ENCODE measurements around the gene SLC25A11.
"Not testable (repeated sequence)": the region's sequence is repeated elsewhere in the genome, so short reads cannot be mapped to it uniquely, and the experiment has no call there.

The SLC25A11 gene

DNA sequence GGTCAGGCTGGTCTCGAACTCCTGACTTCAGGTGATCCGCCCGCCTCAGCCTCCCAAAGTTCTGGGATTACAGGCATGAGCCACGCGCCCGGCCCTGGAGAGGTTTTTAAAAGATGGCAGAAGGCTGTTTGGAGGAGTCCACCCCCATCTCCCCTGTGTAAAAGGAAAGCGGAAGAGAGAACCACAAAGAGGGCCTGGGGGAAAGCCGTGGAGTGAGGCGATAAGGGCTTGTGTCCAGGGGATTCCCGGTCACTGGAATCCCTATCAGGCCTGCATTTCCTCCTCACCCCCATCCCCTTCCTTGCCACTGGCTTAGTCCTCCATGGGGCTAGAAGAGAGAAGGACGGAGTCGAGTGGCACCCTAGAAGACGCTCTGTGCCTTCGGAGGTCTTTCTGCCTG is 7.9 kb downstream of the SLC25A11 start, which contains the start of gene GP1BA:
TSS of gene GP1BA (plus strand) at position 315 of the 400 bp plus-strand sequence. CDS start 328 bp downstream, outside the sequence.
- H2AK5ac ChIP-seq (ENCODE audit: low read length): no peak within 1 kb of the TSS
- no peak within 1 kb of the TSS for H4K12ac ChIP-seq (ENCODE audit: low read depth, low read length)
- peaks cover 2% of the 10 kb centered on the region for H3K9me3 ChIP-seq (ENCODE audit: insufficient read depth, low read depth, low read length)
- H3K18ac ChIP-seq (ENCODE audit: low read length): no peak within 1 kb of the TSS
- peaks cover 2% of the 10 kb centered on the region for H3K79me1 ChIP-seq (ENCODE audit: low read length)
- no peak within 1 kb of the TSS for H4K91ac ChIP-seq (ENCODE audit: low read depth, low read length)
- H3K4me2 ChIP-seq (ENCODE audit: low read length): no peak within 1 kb of the TSS
- no CpG with 5 or more reads among the region's 14 CpGs for WGBS (ENCODE audit: extremely low coverage, insufficient coverage, insufficient read length)
- no peak for DNase-seq
- H2AFZ ChIP-seq (ENCODE audit: insufficient read depth, low read length, poor library complexity): no peak within 1 kb of the TSS
- H2BK12ac ChIP-seq (ENCODE audit: low read length): no peak within 1 kb of the TSS
- H3K9ac ChIP-seq (ENCODE audit: low read length): no peak within 1 kb of the TSS
- H4K8ac ChIP-seq (ENCODE audit: low read depth, low read length): no peak within 1 kb of the TSS
- H3K27ac ChIP-seq (ENCODE audit: low read depth, low read length): no peak within 1 kb of the TSS
- H3K4ac ChIP-seq (ENCODE audit: low read depth, low read length): no peak within 1 kb of the TSS
- peaks cover 8 to 12% of the 10 kb centered on the region in 2 experiments for H3K36me3 ChIP-seq (ENCODE audit: control insufficient read depth in 1 of 2, insufficient read depth in 2 of 2, low read length in 2 of 2)
- no peaks in the 10 kb centered on the region for H3K27me3 ChIP-seq (ENCODE audit: insufficient read depth, low read length)
- no peak within 1 kb of the TSS for H3K23ac ChIP-seq (ENCODE audit: low read length)
- H3K79me2 ChIP-seq (ENCODE audit: control insufficient read depth, insufficient read depth, low read length, poor library complexity): no peaks in the 10 kb centered on the region
- no peaks in the 10 kb centered on the region for H3K4me1 ChIP-seq (ENCODE audit: control insufficient read depth in 1 of 2, insufficient read depth in 2 of 2, low read length in 2 of 2)
- H2BK5ac ChIP-seq (ENCODE audit: low read depth, low read length, poor library complexity): no peak within 1 kb of the TSS
- H3K4me3 ChIP-seq (ENCODE audit: low read depth, low read length): no peak within 1 kb of the TSS
- H3K14ac ChIP-seq (ENCODE audit: low read length): no peak within 1 kb of the TSS
- no peak within 1 kb of the TSS for H2BK120ac ChIP-seq (ENCODE audit: insufficient read depth, low read length, poor library complexity)

DNA sequence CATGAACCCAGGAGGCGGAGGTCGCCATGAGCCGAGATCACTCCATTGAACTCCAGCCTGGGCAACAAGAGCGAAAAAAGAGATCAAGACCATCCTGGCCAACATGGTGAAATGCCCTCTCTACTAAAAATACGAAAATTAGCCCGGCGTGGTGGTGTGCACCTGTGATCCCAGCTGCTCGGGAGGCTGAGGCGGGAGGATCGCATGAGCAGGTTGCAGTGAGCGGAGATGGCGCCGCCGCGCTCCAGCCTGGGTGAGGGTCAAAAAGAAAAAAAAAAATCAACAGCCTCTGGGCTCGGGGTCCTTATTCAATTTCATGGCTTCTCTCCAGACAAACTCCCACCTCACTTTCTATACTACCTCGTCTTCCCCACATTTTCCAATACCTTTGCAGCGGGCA is 11.0 kb downstream of the SLC25A11 start:
- H2AFZ ChIP-seq (ENCODE audit: insufficient read depth, low read length, poor library complexity): no peak overlapping the region
- no peaks in the 10 kb centered on the region for H3K4me1 ChIP-seq (ENCODE audit: control insufficient read depth in 1 of 2, insufficient read depth in 2 of 2, low read length in 2 of 2)
- no peak overlapping the region for H2AK5ac ChIP-seq (ENCODE audit: low read length)

GRCh38 chr17:4926577-4927335 is 13.1 kb downstream of the SLC25A11 start:
- not testable (repeated sequence) for H3K4ac ChIP-seq (ENCODE audit: low read depth, low read length); H3K79me1 ChIP-seq (ENCODE audit: low read length); H3K14ac ChIP-seq (ENCODE audit: low read length); H2BK5ac ChIP-seq (ENCODE audit: low read depth, low read length, poor library complexity); DNase-seq; H2AFZ ChIP-seq (ENCODE audit: insufficient read depth, low read length, poor library complexity); H3K79me2 ChIP-seq (ENCODE audit: control insufficient read depth, insufficient read depth, low read length, poor library complexity); H3K4me2 ChIP-seq (ENCODE audit: low read length); H3K18ac ChIP-seq (ENCODE audit: low read length); H2BK120ac ChIP-seq (ENCODE audit: insufficient read depth, low read length, poor library complexity); H3K36me3 ChIP-seq (ENCODE audit: control insufficient read depth in 1 of 2, insufficient read depth in 2 of 2, low read length in 2 of 2); H3K9ac ChIP-seq (ENCODE audit: low read length); H3K27ac ChIP-seq (ENCODE audit: low read depth, low read length); H3K4me1 ChIP-seq (ENCODE audit: control insufficient read depth in 1 of 2, insufficient read depth in 2 of 2, low read length in 2 of 2); H3K23ac ChIP-seq (ENCODE audit: low read length); H4K8ac ChIP-seq (ENCODE audit: low read depth, low read length); H3K4me3 ChIP-seq (ENCODE audit: low read depth, low read length); H4K91ac ChIP-seq (ENCODE audit: low read depth, low read length); H4K12ac ChIP-seq (ENCODE audit: low read depth, low read length); H3K9me3 ChIP-seq (ENCODE audit: insufficient read depth, low read depth, low read length); H2AK5ac ChIP-seq (ENCODE audit: low read length); H2BK12ac ChIP-seq (ENCODE audit: low read length); H3K27me3 ChIP-seq (ENCODE audit: insufficient read depth, low read length)
- no CpG with 5 or more reads among the region's 24 CpGs for WGBS (ENCODE audit: extremely low coverage, insufficient coverage, insufficient read length)

More for the DNA sequence above, 11.0 kb downstream of the SLC25A11 start:
- 100% methylated on average over 1 of the region's 18 CpGs for WGBS (ENCODE audit: extremely low coverage, insufficient coverage, insufficient read length)
- no peak overlapping the region for H3K4ac ChIP-seq (ENCODE audit: low read depth, low read length)
- H4K8ac ChIP-seq (ENCODE audit: low read depth, low read length): no peak overlapping the region
- DNase-seq: no peak
- H2BK5ac ChIP-seq (ENCODE audit: low read depth, low read length, poor library complexity): no peak overlapping the region
- no peak overlapping the region for H3K23ac ChIP-seq (ENCODE audit: low read length)
- no peak overlapping the region for H3K14ac ChIP-seq (ENCODE audit: low read length)
- no peak overlapping the region for H3K4me2 ChIP-seq (ENCODE audit: low read length)
- H3K9ac ChIP-seq (ENCODE audit: low read length): no peak overlapping the region
- no peaks in the 10 kb centered on the region for H3K79me2 ChIP-seq (ENCODE audit: control insufficient read depth, insufficient read depth, low read length, poor library complexity)
- no peak overlapping the region for H4K91ac ChIP-seq (ENCODE audit: low read depth, low read length)
- no peak overlapping the region for H2BK120ac ChIP-seq (ENCODE audit: insufficient read depth, low read length, poor library complexity)
- H3K27ac ChIP-seq (ENCODE audit: low read depth, low read length): no peak overlapping the region
- H2BK12ac ChIP-seq (ENCODE audit: low read length): no peak overlapping the region
- H3K4me3 ChIP-seq (ENCODE audit: low read depth, low read length): no peak overlapping the region
- peaks cover 4 to 5% of the 10 kb centered on the region in 2 experiments for H3K36me3 ChIP-seq (ENCODE audit: control insufficient read depth in 1 of 2, insufficient read depth in 2 of 2, low read length in 2 of 2)
- H4K12ac ChIP-seq (ENCODE audit: low read depth, low read length): no peak overlapping the region
- H3K9me3 ChIP-seq (ENCODE audit: insufficient read depth, low read depth, low read length): peaks cover 2% of the 10 kb centered on the region
- no peaks in the 10 kb centered on the region for H3K27me3 ChIP-seq (ENCODE audit: insufficient read depth, low read length)
- H3K18ac ChIP-seq (ENCODE audit: low read length): no peak overlapping the region
- no peaks in the 10 kb centered on the region for H3K79me1 ChIP-seq (ENCODE audit: low read length)

- no peak overlapping the region for H2AFZ ChIP-seq (ENCODE audit: insufficient read depth, low read length, poor library complexity)
- no peaks in the 10 kb centered on the region for H3K9me3 ChIP-seq (ENCODE audit: insufficient read depth, low read depth, low read length)
- H4K12ac ChIP-seq (ENCODE audit: low read depth, low read length): no peak overlapping the region
- DNase-seq: no peak
- no peak overlapping the region for H3K18ac ChIP-seq (ENCODE audit: low read length)
- no peaks in the 10 kb centered on the region for H3K79me2 ChIP-seq (ENCODE audit: control insufficient read depth, insufficient read depth, low read length, poor library complexity)
- no peak overlapping the region for H3K4me3 ChIP-seq (ENCODE audit: low read depth, low read length)
- no peaks in the 10 kb centered on the region for H3K27me3 ChIP-seq (ENCODE audit: insufficient read depth, low read length)
- H2BK5ac ChIP-seq (ENCODE audit: low read depth, low read length, poor library complexity): no peak overlapping the region
- no peak overlapping the region for H3K27ac ChIP-seq (ENCODE audit: low read depth, low read length)
- H3K23ac ChIP-seq (ENCODE audit: low read length): no peak overlapping the region
- H2BK120ac ChIP-seq (ENCODE audit: insufficient read depth, low read length, poor library complexity): no peak overlapping the region
- WGBS (ENCODE audit: extremely low coverage, insufficient coverage, insufficient read length): no CpG with 5 or more reads among the region's 4 CpGs
- peaks cover 3% of the 10 kb centered on the region for H3K79me1 ChIP-seq (ENCODE audit: low read length)
- no peak overlapping the region for H4K8ac ChIP-seq (ENCODE audit: low read depth, low read length)
- no peak overlapping the region for H2BK12ac ChIP-seq (ENCODE audit: low read length)
- H3K9ac ChIP-seq (ENCODE audit: low read length): no peak overlapping the region
- no peak overlapping the region for H3K4me2 ChIP-seq (ENCODE audit: low read length)
- H3K14ac ChIP-seq (ENCODE audit: low read length): no peak overlapping the region
- H4K91ac ChIP-seq (ENCODE audit: low read depth, low read length): no peak overlapping the region
- no peak overlapping the region for H3K4ac ChIP-seq (ENCODE audit: low read depth, low read length)
- H3K36me3 ChIP-seq (ENCODE audit: control insufficient read depth in 1 of 2, insufficient read depth in 2 of 2, low read length in 2 of 2): peaks cover 0 to 1% of the 10 kb centered on the region in 2 experiments
- H2AK5ac ChIP-seq (ENCODE audit: low read length): no peak overlapping the region
- peaks cover 6 to 10% of the 10 kb centered on the region in 2 experiments for H3K4me1 ChIP-seq (ENCODE audit: control insufficient read depth in 1 of 2, insufficient read depth in 2 of 2, low read length in 2 of 2)
Measured at GRCh38 chr17:4921320-4921719, 18.5 kb downstream of the SLC25A11 start.

Data from trophoblast cell (in vitro differentiated cells and primary cell).